CD8-positive, alpha-beta memory T cell (primary cell): ENCODE measurements around the gene NBEAL1. TPM values are rescaled to one million over a fixed set of nuclear protein-coding genes. Genes with fewer than 3 reads are reported as not detected.
A peak's percentile ranks its signal among the peaks of the same experiment; 100 is the strongest.

Source experiments
- CTCF ChIA-PET: fragments of 350-600 bp; sonication (Branson Sonifier 250); formaldehyde crosslinking; loops from one replicate; lab custom pipeline; 2021; ENCODE audit warnings: antibody characterized with exemption; lab: Charles Lee
- POLR2A ChIA-PET: fragments of 350-600 bp; sonication (Branson Sonifier 250); formaldehyde crosslinking; loops from one replicate; lab custom pipeline; 2021; ENCODE audit warnings: antibody characterized with exemption; lab: Charles Lee
- DNase-seq, 5 donors: peaks; one replicate each; pipeline versions ENCODE4 v3.0.0 to v3.0.0-alpha.2; 2020 to 2022; ENCODE audit warnings: mixed read lengths in 1 of 5
- H3K27ac ChIP-seq: one replicate; pipeline ENCODE4 v1.7.0; 2013; ENCODE audit warnings: low read depth, mild to moderate bottlenecking, low read length, moderate library complexity
- H3K27me3 ChIP-seq: 2 replicates; pipeline ENCODE4 v1.7.0; 2013; ENCODE audit warnings: low read length, mild to moderate bottlenecking; ENCODE audit not compliant: insufficient read depth, poor library complexity, severe bottlenecking
- H3K36me3 ChIP-seq: 2 replicates; pipeline ENCODE4 v1.7.0; 2013; ENCODE audit warnings: mild to moderate bottlenecking, low read length, moderate library complexity; ENCODE audit not compliant: insufficient read depth
- H3K4me1 ChIP-seq: 2 replicates; pipeline ENCODE4 v1.7.0; 2013; ENCODE audit warnings: mild to moderate bottlenecking, low read length, moderate library complexity; ENCODE audit not compliant: insufficient read depth
- H3K4me3 ChIP-seq: 2 replicates; pipeline ENCODE4 v1.7.0; 2013; ENCODE audit warnings: mild to moderate bottlenecking, low read length
- H3K9me3 ChIP-seq: 2 replicates; pipeline ENCODE4 v1.7.0; 2013; ENCODE audit warnings: mild to moderate bottlenecking, low read length
- H3K27ac Mint-ChIP-seq, 8 donors: one replicate each; pipeline ENCODE4 v1.8.0; 2020 to 2021; ENCODE audit warnings: mixed read lengths in 8 of 8, mild to moderate bottlenecking in 6 of 8, inconsistent platforms in 3 of 8, moderate library complexity in 3 of 8
- H3K27me3 Mint-ChIP-seq, 2 donors: one replicate each; pipeline ENCODE4 v1.8.0; 2020 to 2021; ENCODE audit warnings: mixed read lengths in 2 of 2, mild to moderate bottlenecking in 1 of 2, moderate library complexity in 1 of 2
- H3K36me3 Mint-ChIP-seq, 3 donors: one replicate each; pipeline ENCODE4 v1.8.0; 2020 to 2021; ENCODE audit warnings: mixed read lengths in 3 of 3, inconsistent platforms in 1 of 3, mild to moderate bottlenecking in 1 of 3
- H3K4me1 Mint-ChIP-seq, 3 donors: one replicate each; pipeline ENCODE4 v1.8.0; 2020 to 2021; ENCODE audit warnings: mixed read lengths in 3 of 3, inconsistent platforms in 1 of 3, mild to moderate bottlenecking in 1 of 3
- H3K4me3 Mint-ChIP-seq, 7 donors: one replicate each; pipeline ENCODE4 v1.8.0; 2020 to 2021; ENCODE audit warnings: mixed read lengths in 7 of 7, mild to moderate bottlenecking in 6 of 7, moderate library complexity in 4 of 7, inconsistent platforms in 2 of 7
- H3K9me3 Mint-ChIP-seq, 5 donors: one replicate each; pipeline ENCODE4 v1.8.0; 2020 to 2022; ENCODE audit warnings: mixed read lengths in 5 of 5, mild to moderate bottlenecking in 3 of 5, moderate library complexity in 2 of 5, inconsistent platforms in 1 of 5
- polyA plus RNA-seq: library from polyadenylated mRNA; unstranded; fragments of 300-500 nt; fragmentation: Illumina TruSeq; gene quantifications from one replicate; pipeline ENCODE4 v1.2.3, GENCODE V29; 2021
- total RNA-seq, 2 experiments: library from RNA; stranded (reverse); gene quantifications; one replicate each; pipeline ENCODE4 v1.2.3, GENCODE V29; 2021

NBEAL1 gene
- total and polyA plus RNA-seq, 3 experiments from 2014 or later, result 8.5 to 10.1 (median 8.6) TPM

DNA sequence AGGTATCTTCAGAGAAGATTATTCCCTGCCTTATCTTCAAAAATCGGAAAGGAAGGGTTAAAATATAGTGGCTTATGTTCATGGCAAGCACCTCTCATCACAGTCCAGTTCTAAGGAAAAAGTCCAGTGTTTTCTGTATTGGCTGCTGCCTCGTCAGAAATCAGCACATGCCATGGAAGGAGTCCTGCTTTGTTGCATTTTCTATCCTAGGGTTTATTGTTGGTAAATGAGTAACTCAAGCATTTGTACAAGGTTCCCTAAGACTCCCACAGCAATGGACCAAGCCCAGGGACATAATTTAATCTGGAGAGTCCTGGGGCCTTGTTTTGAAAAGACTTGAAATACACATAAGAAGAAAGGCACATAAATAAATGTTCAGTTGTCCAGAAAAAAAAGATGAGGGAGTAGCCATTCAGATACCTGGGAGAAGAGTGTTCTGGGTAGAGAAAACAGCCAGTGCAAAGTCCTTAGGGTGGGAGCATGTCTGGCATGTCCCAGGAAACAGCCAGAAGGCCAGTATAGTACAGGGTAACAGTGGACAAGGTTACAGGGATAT, 26.4 kb downstream of the NBEAL1 start:
- CTCF ChIA-PET, result interaction anchor here (1.1 kb wide), 1 partner anchor 9 kb away, joined by 4 read pairs; no protein-coding TSS in a partner anchor
- peaks cover 0 to 2% (median 0%) of the 10 kb centered on the region in 3 donors for H3K4me1 Mint-ChIP-seq
- Histone ChIP-seq H3K36me3 (no peaks in the 10 kb centered on the region), H3K9me3 (no peaks in the 10 kb centered on the region), H3K4me1 (no peaks in the 10 kb centered on the region), H3K27me3 (no peaks in the 10 kb centered on the region), H3K4me3 (no peak overlapping the region), H3K27ac (no peak overlapping the region)
- H3K9me3 Mint-ChIP-seq, result no peaks in the 10 kb centered on the region
- H3K27ac Mint-ChIP-seq, result no peak overlapping the region
- H3K4me3 Mint-ChIP-seq, result no peak overlapping the region
- peaks cover 11 to 28% (median 15%) of the 10 kb centered on the region in 3 donors for H3K36me3 Mint-ChIP-seq
- H3K27me3 Mint-ChIP-seq, result no peaks in the 10 kb centered on the region
- no peak for DNase-seq
- POLR2A ChIA-PET, result no interaction called here

DNA sequence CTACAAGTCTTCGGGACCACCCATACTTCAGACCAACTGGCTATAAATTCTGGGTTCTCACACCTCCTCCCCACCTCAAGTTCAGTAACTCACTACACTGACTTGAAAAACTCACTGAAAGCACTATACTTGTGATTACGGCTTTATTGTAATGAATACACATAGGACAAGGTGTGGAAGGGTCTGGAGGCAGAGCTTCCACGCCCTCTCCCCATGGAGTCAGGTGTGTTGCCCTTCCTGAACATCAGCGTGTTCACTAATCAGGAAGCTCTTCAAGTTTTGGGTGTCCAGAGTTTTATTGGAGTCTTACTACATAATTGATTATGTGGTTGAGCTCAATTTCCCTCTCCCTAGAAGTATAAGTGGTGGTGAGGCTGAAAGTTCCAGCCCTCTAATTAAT, 27.5 kb downstream of the NBEAL1 start:
- DNase-seq, result no peak
- Histone ChIP-seq H3K27ac (no peak overlapping the region), H3K9me3 (no peaks in the 10 kb centered on the region), H3K4me3 (no peak overlapping the region), H3K27me3 (no peaks in the 10 kb centered on the region), H3K36me3 (no peaks in the 10 kb centered on the region), H3K4me1 (no peaks in the 10 kb centered on the region)
- CTCF ChIA-PET, result interaction anchor here (1.1 kb wide), 1 partner anchor 10 kb away, joined by 4 read pairs; no protein-coding TSS in a partner anchor
- H3K36me3 Mint-ChIP-seq, result peaks cover 11 to 31% (median 18%) of the 10 kb centered on the region in 3 donors
- POLR2A ChIA-PET, result no interaction called here
- no peaks in the 10 kb centered on the region for H3K9me3 Mint-ChIP-seq
- no peak overlapping the region for H3K27ac Mint-ChIP-seq
- H3K27me3 Mint-ChIP-seq, result no peaks in the 10 kb centered on the region
- peaks cover 0 to 2% (median 0%) of the 10 kb centered on the region in 3 donors for H3K4me1 Mint-ChIP-seq
- H3K4me3 Mint-ChIP-seq, result no peak overlapping the region

DNA sequence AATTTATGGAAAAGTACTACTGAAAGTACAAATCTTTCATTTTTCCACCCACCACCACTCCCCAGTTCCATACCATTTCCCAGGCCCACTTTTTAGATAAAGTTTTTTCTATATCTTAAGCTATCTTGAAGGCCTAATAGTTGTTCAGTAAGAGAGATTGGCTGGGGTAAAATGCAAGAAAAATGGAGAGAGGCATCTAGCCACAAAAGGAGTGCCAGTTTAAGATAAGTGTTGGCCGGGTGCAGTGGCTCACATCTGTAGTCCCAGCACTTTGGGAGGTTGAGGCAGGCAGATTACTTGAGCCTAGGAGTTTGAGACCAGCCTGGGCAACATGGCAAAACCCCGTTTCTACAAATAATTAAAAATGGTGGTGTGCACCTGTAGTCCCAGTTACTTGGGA, 28.6 kb downstream of the NBEAL1 start:
- Mint-ChIP-seq H3K4me3 (no peak overlapping the region), H3K27me3 (no peaks in the 10 kb centered on the region), H3K9me3 (no peaks in the 10 kb centered on the region), H3K4me1 (peaks cover 0 to 2% (median 0%) of the 10 kb centered on the region in 3 donors), H3K36me3 (peaks cover 11 to 33% (median 18%) of the 10 kb centered on the region in 3 donors), H3K27ac (peak overlapping the region in 1 of 8 donors; percentile 13)
- CTCF ChIA-PET, result no interaction called here
- no peaks in the 10 kb centered on the region for H3K27me3 ChIP-seq
- no peak overlapping the region for H3K4me3 ChIP-seq
- no peak for DNase-seq
- H3K36me3 ChIP-seq, result no peaks in the 10 kb centered on the region
- no peaks in the 10 kb centered on the region for H3K9me3 ChIP-seq
- POLR2A ChIA-PET, result interaction anchor here (0.6 kb wide), 1 partner anchor 51 kb away, joined by 3 read pairs; no protein-coding TSS in a partner anchor
- no peaks in the 10 kb centered on the region for H3K4me1 ChIP-seq
- H3K27ac ChIP-seq, result no peak overlapping the region

DNA sequence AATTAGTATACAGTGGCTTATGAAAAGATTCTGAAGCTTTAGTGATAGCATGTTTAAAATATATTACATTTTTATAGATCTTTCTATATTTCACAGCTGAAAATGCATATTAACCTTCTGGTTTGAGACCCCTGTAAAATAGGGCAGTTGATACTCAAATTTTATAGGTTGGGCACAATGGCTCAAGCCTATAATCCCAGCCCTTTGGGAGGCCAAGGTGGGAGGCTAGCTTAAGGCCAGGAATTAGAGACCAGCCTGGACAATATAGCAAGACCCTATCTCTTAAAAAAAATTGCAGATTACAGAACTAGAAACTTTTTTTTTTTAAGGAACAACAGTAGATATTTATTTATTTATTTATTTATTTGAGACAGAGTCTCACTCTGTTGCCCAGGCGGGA, 31.2 kb downstream of the NBEAL1 start:
- no peak overlapping the region for H3K4me3 ChIP-seq
- H3K9me3 ChIP-seq, result no peaks in the 10 kb centered on the region
- H3K36me3 Mint-ChIP-seq, result peaks cover 11 to 41% (median 13%) of the 10 kb centered on the region in 3 donors
- ChIA-PET POLR2A (no interaction called here), CTCF (no interaction called here)
- DNase-seq, result no peak
- no peaks in the 10 kb centered on the region for H3K36me3 ChIP-seq
- no peak overlapping the region for H3K27ac ChIP-seq
- H3K27me3 ChIP-seq, result no peaks in the 10 kb centered on the region
- no peaks in the 10 kb centered on the region for H3K9me3 Mint-ChIP-seq
- H3K4me3 Mint-ChIP-seq, result no peak overlapping the region
- H3K4me1 ChIP-seq, result no peaks in the 10 kb centered on the region
- no peak overlapping the region for H3K27ac Mint-ChIP-seq
- H3K27me3 Mint-ChIP-seq, result no peaks in the 10 kb centered on the region
- no peaks in the 10 kb centered on the region for H3K4me1 Mint-ChIP-seq

DNA sequence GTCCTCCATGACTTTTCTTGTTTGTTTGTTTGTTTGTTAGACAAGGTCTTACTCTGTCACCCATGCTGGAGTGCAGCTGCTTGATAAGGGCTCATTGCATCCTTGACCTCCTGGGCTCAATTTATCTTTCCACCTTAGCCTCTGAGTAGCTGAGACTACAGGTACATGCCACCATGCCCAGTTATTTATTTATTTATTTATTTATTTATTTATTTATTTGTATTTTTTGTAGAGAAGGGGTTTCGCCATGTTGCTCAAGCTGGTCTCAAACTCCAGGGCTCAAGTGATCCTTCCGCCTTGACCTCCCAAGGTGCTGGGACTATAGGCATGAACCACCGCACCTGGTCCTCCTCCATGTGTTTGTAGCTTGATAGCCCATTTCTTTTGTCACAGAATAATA, 37.9 kb downstream of the NBEAL1 start:
- H3K4me3 Mint-ChIP-seq, result no peak overlapping the region
- Histone ChIP-seq H3K9me3 (no peaks in the 10 kb centered on the region), H3K4me3 (no peak overlapping the region), H3K27ac (no peak overlapping the region), H3K4me1 (no peaks in the 10 kb centered on the region), H3K36me3 (no peaks in the 10 kb centered on the region), H3K27me3 (no peaks in the 10 kb centered on the region)
- no peak for DNase-seq
- H3K9me3 Mint-ChIP-seq, result no peaks in the 10 kb centered on the region
- H3K27me3 Mint-ChIP-seq, result no peaks in the 10 kb centered on the region
- POLR2A ChIA-PET, result no interaction called here
- H3K27ac Mint-ChIP-seq, result no peak overlapping the region
- CTCF ChIA-PET, result no interaction called here
- H3K4me1 Mint-ChIP-seq, result no peaks in the 10 kb centered on the region
- H3K36me3 Mint-ChIP-seq, result peaks cover 4 to 43% (median 15%) of the 10 kb centered on the region in 3 donors

DNA sequence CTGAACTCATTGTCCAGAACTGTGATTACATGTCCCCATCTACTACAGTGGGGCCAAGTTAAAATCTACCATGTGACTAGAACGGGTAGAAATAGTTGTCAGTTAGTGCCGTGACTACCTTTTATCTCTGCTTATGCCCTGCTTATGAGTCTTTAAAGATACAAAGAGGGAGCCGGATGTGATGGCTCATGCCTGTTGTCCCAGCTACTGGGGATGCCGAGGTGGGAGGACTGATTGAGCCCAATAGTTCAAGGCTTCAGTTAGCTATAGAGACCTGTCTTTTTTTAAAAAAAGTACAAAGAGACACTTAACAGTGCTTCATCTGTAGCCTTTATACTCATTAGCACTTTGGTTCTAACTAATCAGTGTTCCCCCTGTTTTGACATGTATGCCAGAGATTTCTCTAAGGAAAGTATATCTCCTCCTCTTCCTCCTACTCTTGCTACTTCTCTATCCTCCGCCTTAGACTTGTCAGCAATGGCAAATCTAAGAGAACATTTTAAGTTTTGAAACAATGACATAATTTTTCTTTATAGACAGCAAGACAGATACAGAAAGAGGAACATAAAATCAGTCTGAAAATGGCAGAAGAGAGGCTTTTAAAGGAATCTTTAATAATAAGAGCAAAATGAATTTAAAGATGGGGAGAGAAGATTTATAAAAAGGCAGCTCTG, 45.0 kb downstream of the NBEAL1 start:
- H3K27ac ChIP-seq, result no peak overlapping the region
- no peaks in the 10 kb centered on the region for H3K27me3 Mint-ChIP-seq
- no peaks in the 10 kb centered on the region for H3K9me3 Mint-ChIP-seq
- no peaks in the 10 kb centered on the region for H3K4me1 Mint-ChIP-seq
- POLR2A ChIA-PET, result no interaction called here
- no peaks in the 10 kb centered on the region for H3K9me3 ChIP-seq
- H3K4me1 ChIP-seq, result no peaks in the 10 kb centered on the region
- no peak overlapping the region for H3K4me3 ChIP-seq
- no peaks in the 10 kb centered on the region for H3K27me3 ChIP-seq
- H3K4me3 Mint-ChIP-seq, result no peak overlapping the region
- peaks cover 6 to 46% (median 25%) of the 10 kb centered on the region in 3 donors for H3K36me3 Mint-ChIP-seq
- peaks cover 5% of the 10 kb centered on the region for H3K36me3 ChIP-seq
- H3K27ac Mint-ChIP-seq, result no peak overlapping the region
- CTCF ChIA-PET, result no interaction called here
- no peak for DNase-seq

DNA sequence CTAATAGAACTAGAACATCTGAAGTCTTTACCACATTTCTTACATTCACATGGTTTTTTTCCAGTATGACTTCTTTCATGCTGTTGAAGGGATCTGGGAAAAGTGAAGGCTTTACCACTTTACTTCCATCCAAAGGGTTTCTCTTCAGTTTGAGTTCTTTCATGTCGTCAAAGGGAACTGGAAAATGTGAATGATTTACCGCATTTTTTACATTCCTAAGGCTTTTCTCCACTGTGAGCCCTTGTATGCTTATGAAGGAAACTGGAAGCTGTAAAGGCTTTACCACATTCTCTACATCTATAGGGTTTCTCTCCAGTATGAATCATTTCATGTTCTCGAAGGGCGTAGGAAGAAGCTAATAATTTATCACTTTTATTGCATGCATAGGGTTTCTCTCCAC, 46.7 kb downstream of the NBEAL1 start:
- no peak for DNase-seq
- H3K36me3 Mint-ChIP-seq, result peaks cover 10 to 42% (median 25%) of the 10 kb centered on the region in 3 donors
- Histone ChIP-seq H3K4me1 (no peaks in the 10 kb centered on the region), H3K4me3 (no peak overlapping the region), H3K27ac (no peak overlapping the region), H3K27me3 (no peaks in the 10 kb centered on the region), H3K9me3 (no peaks in the 10 kb centered on the region), H3K36me3 (peaks cover 5% of the 10 kb centered on the region)
- H3K27me3 Mint-ChIP-seq, result no peaks in the 10 kb centered on the region
- H3K4me1 Mint-ChIP-seq, result no peaks in the 10 kb centered on the region
- H3K9me3 Mint-ChIP-seq, result no peaks in the 10 kb centered on the region
- H3K4me3 Mint-ChIP-seq, result no peak overlapping the region
- ChIA-PET POLR2A (no interaction called here), CTCF (no interaction called here)
- H3K27ac Mint-ChIP-seq, result no peak overlapping the region

DNA sequence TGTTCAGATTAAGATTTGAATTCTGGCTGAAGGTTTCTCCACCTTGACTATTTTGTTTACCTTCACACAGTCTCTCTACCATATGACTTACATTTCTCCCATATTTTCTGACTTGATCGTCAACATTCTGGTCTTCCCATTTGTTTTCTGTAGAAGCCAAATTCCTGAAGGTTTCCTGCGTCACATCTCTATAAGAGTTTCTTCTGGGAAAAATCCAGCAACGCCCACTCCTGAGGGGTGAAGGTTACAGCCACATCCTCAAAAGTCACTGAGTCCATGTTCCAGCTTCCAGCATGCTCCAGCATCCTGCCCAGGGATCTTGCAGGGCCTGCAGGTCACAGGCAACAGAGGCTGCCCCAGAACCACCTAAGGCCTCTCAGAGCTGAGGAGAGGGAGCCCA, 47.5 kb downstream of the NBEAL1 start:
- DNase-seq, result no peak
- H3K4me1 Mint-ChIP-seq, result no peaks in the 10 kb centered on the region
- ChIA-PET CTCF (no interaction called here), POLR2A (no interaction called here)
- no peaks in the 10 kb centered on the region for H3K27me3 Mint-ChIP-seq
- H3K4me3 ChIP-seq, result no peak overlapping the region
- peaks cover 5% of the 10 kb centered on the region for H3K36me3 ChIP-seq
- no peaks in the 10 kb centered on the region for H3K27me3 ChIP-seq
- no peak overlapping the region for H3K27ac ChIP-seq
- H3K9me3 Mint-ChIP-seq, result no peaks in the 10 kb centered on the region
- H3K36me3 Mint-ChIP-seq, result peaks cover 10 to 40% (median 25%) of the 10 kb centered on the region in 3 donors
- no peak overlapping the region for H3K4me3 Mint-ChIP-seq
- no peaks in the 10 kb centered on the region for H3K9me3 ChIP-seq
- no peak overlapping the region for H3K27ac Mint-ChIP-seq
- H3K4me1 ChIP-seq, result no peaks in the 10 kb centered on the region
